Heart left ventricle (tissue), 16 donors: ENCODE data around the gene TJP3. TPM values are rescaled to one million over a fixed set of nuclear protein-coding genes. Genes with fewer than 3 reads are reported as not detected.

ENCODE experiments used
- ATAC-seq, 4 donors: fragments of 200-7000 bp; cut with Tn5 transposase; one replicate each; pipeline ENCODE4 v1.9.1; 2020 to 2022; ENCODE audit warnings: moderate library complexity in 4 of 4, mild to moderate bottlenecking in 3 of 4, moderate number of reproducible peaks in 1 of 4
- DNase-seq, 5 donors: peaks; one replicate each; pipeline ENCODE4 v3.0.0-alpha.2; 2020
- H3K27ac ChIP-seq, 12 donors: fragments of 200-600 bp; sonication (generic) in 4 of 12; one replicate each; pipeline versions ENCODE4 v1.5.0 to v1.8.0; 2016 to 2022; ENCODE audit warnings: mild to moderate bottlenecking in 2 of 12
- H3K27me3 ChIP-seq, 9 donors: fragments of 200-600 bp; sonication (generic) in 2 of 9; one replicate each; pipeline versions ENCODE4 v1.5.1 to v1.8.0; 2016 to 2022; ENCODE audit warnings: mild to moderate bottlenecking in 3 of 9
- H3K36me3 ChIP-seq, 9 donors: fragments of 200-600 bp; sonication (generic) in 2 of 9; one replicate each; pipeline versions ENCODE4 v1.5.0 to v1.8.0; 2018 to 2022; ENCODE audit warnings: mild to moderate bottlenecking in 2 of 9
- H3K4me1 ChIP-seq, 12 donors: fragments of 200-600 bp; sonication (generic) in 4 of 12; one replicate each; pipeline versions ENCODE4 v1.5.0 to v1.8.0; 2016 to 2022; ENCODE audit warnings: mild to moderate bottlenecking in 3 of 12
- H3K4me3 ChIP-seq, 12 donors: fragments of 200-600 bp; sonication (generic) in 4 of 12; one replicate each; pipeline versions ENCODE4 v1.5.0 to v1.8.0; 2017 to 2022; ENCODE audit warnings: mild to moderate bottlenecking in 9 of 12, moderate library complexity in 4 of 12
- H3K9me3 ChIP-seq, 12 donors: fragments of 200-600 bp; sonication (generic) in 4 of 12; one replicate each; pipeline versions ENCODE4 v1.5.0 to v1.8.0; 2016 to 2022; ENCODE audit warnings: mild to moderate bottlenecking in 1 of 12
- POLR2A ChIP-seq, 2 donors: fragments of 450-650 bp; IDR thresholded peaks; one replicate each; pipeline ENCODE4 v1.6.1; 2017; ENCODE audit warnings: antibody characterized with exemption in 2 of 2, mild to moderate bottlenecking in 2 of 2, moderate library complexity in 2 of 2
- WGBS, 4 donors: extraction: QIAGEN DNeasy Blood & Tissue Kit in 2 of 4; methylation state at CpG; one replicate each; pipeline versions ENCODE4 v1.1.5 to v1.1.7; 2013 to 2018; 5-methylcytosine and 5-hydroxymethylcytosine counted together
- intact Hi-C, 10 donors: fragments of 100-400 bp; cut with DNase I; formaldehyde crosslinking; loops; one replicate each; pipeline versions ENCODE4 v1.11.1 to v1.14.2; 2022
- polyA plus RNA-seq, 2 donors: library from polyadenylated mRNA; stranded (reverse); fragments of 200-250 nt; gene quantifications; one replicate each; pipeline ENCODE4 v1.2.3, GENCODE V29; 2013
- total RNA-seq, 9 donors: library from RNA; depleted of rRNA in 2 of 9; stranded (reverse); fragments of >200 nt in 2 of 9; fragmentation: NEBNext Ultra II Directional in 3 of 9; extraction: Animal tissue kit (Norgen Biotek cat#: 25700) in 3 of 9; gene quantifications; one replicate each; pipeline versions ENCODE4 v1.1.0 to v1.2.4, GENCODE V29; 2016 to 2023
- TF ChIP-seq, protein P1 (sequence below), 12 donors: fragments of 200-600 bp; sonication (generic) in 4 of 12; IDR thresholded peaks; one replicate each; pipeline versions ENCODE4 v1.5.0 to v1.8.0; 2018 to 2022; ENCODE audit warnings: antibody characterized with exemption in 12 of 12, mild to moderate bottlenecking in 5 of 12
- donor health status: ischemic (EF 13 %, LVEDD 7.1; RV severe dilation, severe dysfunction).
- donor health status: healthy with polysubstance abuse.
- donor health status: DM: no; HTN: yes; CAD: no.
- donor health status: DM: no; HTN: no; CAD: no.
- donor health status: ischemic (EF 25% LVEDD 6.9; RV normal size, moderate dysfunction).
- donor health status: ischemic (EF 25% LVEDD 5.7; RV mildly dilated, moderate dysfunction).
- donor health status: healthy.
- donor health status: DM: yes; HTN: yes; CAD: no.
- donor health status: ischemic (EF 35%, LVEDD 5.7; RV mildly dilated, moderate dysfunction).
- donor health status: nonischemic (EF 11% LVEDD 7.7; RV severe dilation, severe dysfunction).
- donor health status: DM: yes; HTN: yes; CAD: no.
- donor health status: PGD.
- donor health status: ischemic (EF 29% LVEDD 5.4; RV normal size, mild dysfunction).
- donor health status: nonischemic (EF 23%, LVEDD 6.1; RV moderate dilation, normal function).

Gene TJP3
- total and polyA plus RNA-seq, 11 donors = 0.06 to 0.48 (median 0.41) TPM; not detected in 8

GRCh38 chr19:3766520-3766919, 58.3 kb downstream of the TJP3 start:
- DNase-seq (no peak), ATAC-seq (no peak)
- intact Hi-C loops = loop anchor here in 4 of 10 donors (10.0 kb wide), 2 partner anchors 58 to 218 kb away; partner anchors contain the start of gene EEF2 (in 3 of the 4)
- Histone ChIP-seq H3K4me1 (peaks cover 0 to 19% (median 11%) of the 10 kb centered on the region in 12 donors), H3K9me3 (no peaks in the 10 kb centered on the region), H3K36me3 (peaks cover 0 to 40% (median 28%) of the 10 kb centered on the region in 9 donors), H3K4me3 (no peak overlapping the region), H3K27me3 (no peaks in the 10 kb centered on the region), H3K27ac (no peak overlapping the region)
- WGBS, 4 donors = 88 to 94% (median 89%) methylated on average over 7 of the region's 7 CpGs
- no peak for TF ChIP-seq POLR2A (IDR thresholded peaks at IDR 0.05)
- TF ChIP-seq, protein P1, sequence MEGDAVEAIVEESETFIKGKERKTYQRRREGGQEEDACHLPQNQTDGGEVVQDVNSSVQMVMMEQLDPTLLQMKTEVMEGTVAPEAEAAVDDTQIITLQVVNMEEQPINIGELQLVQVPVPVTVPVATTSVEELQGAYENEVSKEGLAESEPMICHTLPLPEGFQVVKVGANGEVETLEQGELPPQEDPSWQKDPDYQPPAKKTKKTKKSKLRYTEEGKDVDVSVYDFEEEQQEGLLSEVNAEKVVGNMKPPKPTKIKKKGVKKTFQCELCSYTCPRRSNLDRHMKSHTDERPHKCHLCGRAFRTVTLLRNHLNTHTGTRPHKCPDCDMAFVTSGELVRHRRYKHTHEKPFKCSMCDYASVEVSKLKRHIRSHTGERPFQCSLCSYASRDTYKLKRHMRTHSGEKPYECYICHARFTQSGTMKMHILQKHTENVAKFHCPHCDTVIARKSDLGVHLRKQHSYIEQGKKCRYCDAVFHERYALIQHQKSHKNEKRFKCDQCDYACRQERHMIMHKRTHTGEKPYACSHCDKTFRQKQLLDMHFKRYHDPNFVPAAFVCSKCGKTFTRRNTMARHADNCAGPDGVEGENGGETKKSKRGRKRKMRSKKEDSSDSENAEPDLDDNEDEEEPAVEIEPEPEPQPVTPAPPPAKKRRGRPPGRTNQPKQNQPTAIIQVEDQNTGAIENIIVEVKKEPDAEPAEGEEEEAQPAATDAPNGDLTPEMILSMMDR (IDR thresholded peaks at IDR 0.05) = no peak

DNA sequence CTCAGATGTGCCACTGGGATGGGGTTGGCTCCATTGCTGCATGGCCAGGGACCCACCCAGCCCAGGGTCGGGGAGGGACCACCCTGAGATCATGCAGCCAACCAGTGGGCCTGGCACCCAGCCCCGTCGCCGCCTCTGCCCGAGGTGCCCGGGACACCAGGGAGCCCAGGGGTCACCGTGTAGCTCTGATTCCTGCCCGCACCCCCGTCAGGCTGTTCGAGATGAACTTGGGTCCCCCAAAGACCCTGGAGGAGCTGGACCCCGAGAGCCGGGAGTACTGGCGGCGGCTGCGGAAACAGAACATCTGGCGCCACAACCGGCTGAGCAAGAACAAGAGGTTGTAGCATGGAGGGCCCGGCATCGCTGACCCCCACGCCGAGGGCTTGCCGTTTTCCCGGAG, 58.9 kb downstream of the TJP3 start:
- no peaks in the 10 kb centered on the region for H3K9me3 ChIP-seq
- intact Hi-C loops = loop anchor here in 4 of 10 donors (10.0 kb wide), 2 partner anchors 58 to 218 kb away; partner anchors contain the start of gene EEF2 (in 3 of the 4)
- DNase-seq = no peak
- WGBS, 4 donors = 87 to 97% (median 92%) methylated on average over 11 to 23 of the region's 23 CpGs
- peaks cover 0 to 14% (median 7%) of the 10 kb centered on the region in 12 donors for H3K4me1 ChIP-seq
- no peaks in the 10 kb centered on the region for H3K27me3 ChIP-seq
- ATAC-seq = no peak
- peaks cover 0 to 40% (median 28%) of the 10 kb centered on the region in 9 donors for H3K36me3 ChIP-seq
- H3K4me3 ChIP-seq = no peak overlapping the region
- H3K27ac ChIP-seq = no peak overlapping the region
- no peak for TF ChIP-seq POLR2A (IDR thresholded peaks at IDR 0.05)
- TF ChIP-seq, protein P1 (IDR thresholded peaks at IDR 0.05) = no peak

DNA sequence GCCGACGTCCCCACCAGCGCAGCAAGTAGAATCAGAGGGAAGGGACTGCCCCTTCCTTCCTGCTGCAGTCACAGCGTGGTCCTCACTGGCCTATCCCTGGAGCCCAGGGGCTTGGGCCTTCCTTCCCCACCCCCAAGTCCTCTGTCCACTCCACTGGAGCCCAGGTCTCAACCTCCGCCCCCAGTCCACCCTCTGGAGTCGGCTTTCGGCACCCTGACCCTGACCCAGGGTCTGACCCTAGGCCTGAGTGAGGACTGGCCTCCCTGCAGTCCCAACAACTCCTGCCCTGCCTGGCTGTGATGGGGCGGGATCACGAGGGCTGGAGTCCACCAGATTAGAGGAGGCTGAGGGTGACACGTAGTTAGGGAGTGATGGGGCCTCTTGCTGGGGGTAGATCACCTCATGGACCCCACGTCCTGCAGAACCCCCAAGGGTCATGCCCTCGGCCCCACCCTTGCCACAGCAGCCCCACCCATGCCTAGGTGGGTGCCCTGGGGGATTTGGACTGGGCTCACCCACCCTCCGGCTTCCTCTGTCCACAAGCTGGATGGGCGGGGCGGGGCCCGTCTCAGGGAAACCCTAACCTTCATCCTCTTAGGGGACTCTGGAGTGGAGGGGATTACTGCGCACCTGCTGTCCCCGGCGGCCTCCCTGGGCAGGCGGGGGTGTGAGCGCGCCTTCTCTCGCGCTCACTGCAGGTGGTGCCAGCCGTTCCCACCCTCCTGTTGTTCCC, 60.0 kb downstream of the TJP3 start:
- DNase-seq (no peak), ATAC-seq (no peak)
- Histone ChIP-seq H3K27me3 (no peaks in the 10 kb centered on the region), H3K27ac (no peak overlapping the region), H3K9me3 (no peaks in the 10 kb centered on the region), H3K4me1 (peaks cover 0 to 11% (median 5%) of the 10 kb centered on the region in 12 donors), H3K4me3 (no peak overlapping the region), H3K36me3 (peaks cover 0 to 40% (median 28%) of the 10 kb centered on the region in 9 donors)
- 86 to 94% (median 90%) methylated on average over 13 to 25 of the region's 25 CpGs for WGBS, 4 donors
- no peak for TF ChIP-seq POLR2A (IDR thresholded peaks at IDR 0.05)
- TF ChIP-seq, protein P1 (IDR thresholded peaks at IDR 0.05) = no peak
- intact Hi-C loops = loop anchor here in 4 of 10 donors (10.0 kb wide), 2 partner anchors 57 to 217 kb away; partner anchors contain the start of gene EEF2 (in 3 of the 4)

DNA sequence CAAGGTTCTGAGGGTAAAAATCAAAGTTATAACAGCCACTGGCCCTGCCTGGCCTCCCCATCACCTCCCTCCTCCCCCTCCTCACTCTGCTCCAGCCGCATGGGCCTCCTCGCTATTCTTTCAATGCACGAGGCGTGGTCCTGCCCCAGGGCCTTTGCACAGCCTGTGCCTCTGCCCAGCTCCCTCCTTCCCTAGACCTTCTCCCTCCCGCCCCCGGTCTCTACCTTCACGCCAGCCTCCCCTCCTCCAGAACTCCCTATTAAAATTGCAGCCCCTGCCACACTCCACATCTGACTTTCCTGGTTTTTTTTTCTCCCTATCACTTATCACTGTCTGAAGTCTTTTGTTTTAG, 60.5 kb downstream of the TJP3 start:
- intact Hi-C loops = loop anchor here in 4 of 10 donors (10.0 kb wide), 2 partner anchors 56 to 216 kb away; partner anchors contain the start of gene EEF2 (in 3 of the 4)
- ATAC-seq (no peak), DNase-seq (no peak)
- no peaks in the 10 kb centered on the region for H3K27me3 ChIP-seq
- H3K27ac ChIP-seq = no peak overlapping the region
- peaks cover 0 to 6% (median under 1%) of the 10 kb centered on the region in 12 donors for H3K4me1 ChIP-seq
- peaks cover 0 to 40% (median 28%) of the 10 kb centered on the region in 9 donors for H3K36me3 ChIP-seq
- 89 to 98% (median 96%) methylated on average over 7 of the region's 7 CpGs for WGBS, 4 donors
- no peaks in the 10 kb centered on the region for H3K9me3 ChIP-seq
- TF ChIP-seq, protein P1 (IDR thresholded peaks at IDR 0.05) = no peak
- TF ChIP-seq POLR2A (IDR thresholded peaks at IDR 0.05) = no peak
- no peak overlapping the region for H3K4me3 ChIP-seq
